Sigmoid colon (tissue), 7 donors: Measurements from ENCODE around the gene SLX4IP. TPM values are rescaled to one million over a fixed set of nuclear protein-coding genes. Genes with fewer than 3 reads are reported as not detected.

ENCODE experiments used
- DNase-seq: peaks from one replicate; pipeline ENCODE4 v3.0.0-alpha.2; 2019
- H3K27ac ChIP-seq, 4 donors: fragments of 200-600 bp; sonication (generic); one replicate each; pipeline ENCODE4 v1.5.1; 2016 to 2019; ENCODE audit warnings: mild to moderate bottlenecking in 1 of 4
- H3K27me3 ChIP-seq, 3 donors: fragments of 200-600 bp; sonication (generic); one replicate each; pipeline ENCODE4 v1.5.1; 2019; ENCODE audit warnings: mild to moderate bottlenecking in 1 of 3
- H3K36me3 ChIP-seq, 4 donors: fragments of 200-600 bp; sonication (generic); one replicate each; pipeline ENCODE4 v1.5.1; 2016 to 2019
- H3K4me1 ChIP-seq, 4 donors: fragments of 200-600 bp; sonication (generic); one replicate each; pipeline ENCODE4 v1.5.1; 2017 to 2019
- H3K4me3 ChIP-seq, 4 donors: fragments of 200-600 bp; sonication (generic); one replicate each; pipeline ENCODE4 v1.5.1; 2017 to 2019; ENCODE audit warnings: mild to moderate bottlenecking in 2 of 4, moderate library complexity in 1 of 4
- H3K9me3 ChIP-seq, 4 donors: fragments of 200-600 bp in 3 of 4; sonication (generic) in 3 of 4; one replicate each; pipeline versions ENCODE4 v1.5.1 to v1.6.1; 2013 to 2019
- EP300 ChIP-seq, 4 donors: sonication (generic); formaldehyde crosslinking; IDR thresholded peaks; one replicate each; pipeline ENCODE4 v1.6.1; 2017; ENCODE audit warnings: antibody characterized with exemption in 4 of 4
- POLR2A ChIP-seq, 2 donors: fragments of 450-650 bp; IDR thresholded peaks; one replicate each; pipeline ENCODE4 v1.6.1; 2016; ENCODE audit warnings: antibody characterized with exemption in 2 of 2, mild to moderate bottlenecking in 2 of 2, moderate library complexity in 2 of 2
- POLR2AphosphoS5 ChIP-seq, 4 donors: sonication (generic); formaldehyde crosslinking; IDR thresholded peaks; one replicate each; pipeline ENCODE4 v1.6.1; 2017; ENCODE audit warnings: antibody characterized with exemption in 4 of 4
- WGBS, 2 donors: extraction: QIAGEN DNeasy Blood & Tissue Kit; methylation state at CpG; one replicate each; pipeline ENCODE4 v1.1.7; 2013; 5-methylcytosine and 5-hydroxymethylcytosine counted together
- intact Hi-C: fragments of 100-400 bp; cut with DNase I; formaldehyde crosslinking; loops from one replicate; pipeline ENCODE4 v1.15.1; 2023
- polyA plus RNA-seq, 3 donors: library from polyadenylated mRNA; stranded (reverse); fragments of 200-250 nt; gene quantifications; one replicate each; pipeline ENCODE4 v1.2.3, GENCODE V29; 2013
- total RNA-seq, 4 donors: library from RNA; depleted of rRNA; stranded (reverse); fragments of >200 nt; gene quantifications; one replicate each; pipeline ENCODE4 v1.1.0, GENCODE V29; 2016
- TF ChIP-seq, protein P1 (sequence below), 4 experiments: fragments of 450-650 bp in 3 of 4; fragments of 200-600 bp in 1 of 4; IDR thresholded peaks; one replicate each; pipeline ENCODE4 v1.5.1; 2016 to 2019; ENCODE audit warnings: antibody characterized with exemption in 4 of 4, mild to moderate bottlenecking in 3 of 4, moderate library complexity in 2 of 4
- donor health status: healthy with polysubstance abuse.
- donor health status: Bipolar disorder and iron deficiency.
- donor health status: healthy.

Gene SLX4IP
- total and polyA plus RNA-seq, 7 donors = 1.2 to 4.2 (median 2.4) TPM

DNA sequence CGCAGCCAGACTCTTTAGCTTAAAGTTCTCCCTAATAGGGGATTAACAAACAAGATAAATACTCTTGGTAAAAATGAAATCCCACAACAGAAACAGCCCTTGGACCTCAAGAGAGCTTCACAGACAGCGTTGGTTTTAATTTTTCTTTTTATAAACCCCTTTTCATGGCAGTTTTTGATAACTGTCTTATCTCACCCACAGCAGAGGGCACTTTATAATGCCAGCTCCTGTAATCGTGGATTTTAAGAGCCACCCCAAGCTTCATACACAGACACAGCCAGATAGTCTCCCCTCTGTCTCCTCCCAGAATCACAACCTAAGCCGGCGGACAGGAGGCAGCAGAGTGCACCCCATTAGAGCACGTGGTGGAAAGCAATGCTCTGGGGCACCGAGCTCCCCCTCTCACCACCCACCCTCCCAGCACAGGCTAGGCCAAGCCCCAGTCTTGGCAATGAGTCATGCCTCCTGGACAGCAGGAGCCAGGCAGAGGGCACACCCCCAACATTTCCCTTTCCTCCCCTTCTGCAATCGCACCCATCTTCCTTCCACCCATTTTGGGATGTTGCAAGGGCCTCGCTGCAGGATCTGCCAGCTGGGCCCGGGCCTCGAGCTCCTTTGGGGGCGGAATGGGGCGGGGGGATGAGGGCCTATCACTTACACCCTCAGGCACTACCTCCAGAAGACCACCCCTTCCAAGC lies 236.3 kb downstream of the SLX4IP start:
- intact Hi-C loops = loop anchor here (2.0 to 5.0 kb wide), 8 partner anchors 19 to 871 kb away; no protein-coding TSS in a partner anchor
- Histone ChIP-seq H3K4me3 (peak overlapping the region; percentile 72 to 99 (median 90)), H3K36me3 (peaks cover 0 to 25% (median 7%) of the 10 kb centered on the region in 4 donors), H3K9me3 (no peaks in the 10 kb centered on the region), H3K4me1 (peaks cover 0 to 58% (median 44%) of the 10 kb centered on the region in 4 donors), H3K27ac (peak overlapping the region; percentile 96 to 99 (median 98)), H3K27me3 (no peaks in the 10 kb centered on the region)
- TF ChIP-seq, protein P1, sequence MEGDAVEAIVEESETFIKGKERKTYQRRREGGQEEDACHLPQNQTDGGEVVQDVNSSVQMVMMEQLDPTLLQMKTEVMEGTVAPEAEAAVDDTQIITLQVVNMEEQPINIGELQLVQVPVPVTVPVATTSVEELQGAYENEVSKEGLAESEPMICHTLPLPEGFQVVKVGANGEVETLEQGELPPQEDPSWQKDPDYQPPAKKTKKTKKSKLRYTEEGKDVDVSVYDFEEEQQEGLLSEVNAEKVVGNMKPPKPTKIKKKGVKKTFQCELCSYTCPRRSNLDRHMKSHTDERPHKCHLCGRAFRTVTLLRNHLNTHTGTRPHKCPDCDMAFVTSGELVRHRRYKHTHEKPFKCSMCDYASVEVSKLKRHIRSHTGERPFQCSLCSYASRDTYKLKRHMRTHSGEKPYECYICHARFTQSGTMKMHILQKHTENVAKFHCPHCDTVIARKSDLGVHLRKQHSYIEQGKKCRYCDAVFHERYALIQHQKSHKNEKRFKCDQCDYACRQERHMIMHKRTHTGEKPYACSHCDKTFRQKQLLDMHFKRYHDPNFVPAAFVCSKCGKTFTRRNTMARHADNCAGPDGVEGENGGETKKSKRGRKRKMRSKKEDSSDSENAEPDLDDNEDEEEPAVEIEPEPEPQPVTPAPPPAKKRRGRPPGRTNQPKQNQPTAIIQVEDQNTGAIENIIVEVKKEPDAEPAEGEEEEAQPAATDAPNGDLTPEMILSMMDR (IDR thresholded peaks at IDR 0.05) = peak; percentile 59 to 72 (median 68)
- TF ChIP-seq POLR2A (IDR thresholded peaks at IDR 0.05) (no peak), POLR2AphosphoS5 (IDR thresholded peaks at IDR 0.05) (peak in 3 of 4 donors; percentile 59 to 80 (median 78)), EP300 (IDR thresholded peaks at IDR 0.05) (no peak)
- 1 to 5% methylated on average over 13 of the region's 13 CpGs for WGBS, 2 donors
- DNase-seq = peak; percentile 97

DNA sequence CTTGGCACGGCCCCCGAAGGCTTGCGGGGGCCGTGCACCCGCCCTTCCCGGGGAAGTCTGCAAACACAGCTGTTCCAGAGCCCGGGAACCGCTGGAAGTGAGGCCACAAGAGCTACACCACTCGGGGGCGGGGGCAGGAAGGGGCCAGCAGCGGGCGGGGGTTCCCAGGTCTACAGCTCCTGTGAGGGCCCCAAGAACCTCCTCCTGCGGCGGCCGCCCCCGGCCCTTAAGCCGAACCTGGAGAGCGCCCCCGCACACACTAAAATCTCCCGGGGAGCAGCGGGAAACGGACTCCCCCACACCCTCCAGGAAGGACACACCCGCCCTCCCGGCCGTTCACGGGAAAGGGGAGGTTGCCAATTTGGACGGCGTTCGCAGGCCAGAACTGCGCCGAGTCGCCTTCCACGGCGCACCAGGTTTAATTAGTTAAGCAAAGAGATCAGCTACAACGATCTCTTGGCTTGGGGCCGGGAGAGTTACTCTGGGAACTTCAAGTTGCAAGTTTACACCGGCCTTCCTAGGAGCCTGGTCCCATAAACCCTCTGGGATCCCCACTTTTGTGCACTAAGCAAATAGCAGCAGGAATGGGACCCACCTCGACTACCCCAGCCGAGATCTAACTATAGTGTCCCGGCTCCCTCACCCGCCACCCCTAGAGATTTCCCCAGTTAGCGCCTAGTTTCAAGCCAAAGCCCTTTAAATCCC lies 237.0 kb downstream of the SLX4IP start:
- Histone ChIP-seq H3K9me3 (no peaks in the 10 kb centered on the region), H3K27me3 (no peaks in the 10 kb centered on the region), H3K27ac (peak overlapping the region; percentile 96 to 99 (median 98)), H3K4me1 (peaks cover 0 to 51% (median 37%) of the 10 kb centered on the region in 4 donors), H3K4me3 (peak overlapping the region; percentile 72 to 99 (median 90)), H3K36me3 (peaks cover 0 to 22% (median 7%) of the 10 kb centered on the region in 4 donors)
- DNase-seq = peak; percentile 90
- TF ChIP-seq POLR2AphosphoS5 (IDR thresholded peaks at IDR 0.05) = peak; percentile 53 to 72 (median 60)
- TF ChIP-seq, protein P1 (IDR thresholded peaks at IDR 0.05) = no peak
- intact Hi-C loops = loop anchor here (2.0 to 5.0 kb wide), 9 partner anchors 19 to 870 kb away; partner anchors contain the start of genes MKKS and SLX4IP
- WGBS, 2 donors = 1% methylated on average over 42 of the region's 42 CpGs

DNA sequence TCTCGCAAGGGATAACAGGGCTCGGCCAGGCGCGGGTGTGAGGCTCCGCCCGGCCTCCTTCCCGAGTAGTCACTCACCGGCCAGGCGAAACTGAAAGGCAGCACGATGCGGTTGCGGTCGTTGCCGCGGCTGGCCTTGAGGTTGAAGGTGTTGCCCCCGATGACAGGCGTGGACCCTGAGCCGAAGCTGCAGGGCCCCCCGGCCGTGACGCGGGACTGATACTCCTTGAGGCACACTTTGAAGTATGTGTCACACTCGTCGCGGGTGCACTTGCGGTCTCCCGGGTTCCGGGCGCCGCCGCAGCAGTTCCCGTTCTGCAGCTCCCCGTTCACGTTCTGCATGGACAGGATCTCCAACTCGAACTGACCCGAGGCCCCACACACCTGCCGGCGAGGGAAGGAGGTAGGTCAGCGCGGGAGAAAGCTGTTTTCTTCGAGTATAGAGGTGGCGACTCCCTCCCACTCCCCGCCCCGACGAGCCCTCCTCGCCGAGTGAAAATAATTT lies 237.6 kb downstream of the SLX4IP start:
- peak; percentile 86 for DNase-seq
- H3K36me3 ChIP-seq = peaks cover 0 to 15% (median 7%) of the 10 kb centered on the region in 4 donors
- 0% methylated on average over 47 of the region's 47 CpGs for WGBS, 2 donors
- TF ChIP-seq, protein P1 (IDR thresholded peaks at IDR 0.05) = no peak
- peak in 2 of 4 donors; percentile 5 to 51 for TF ChIP-seq POLR2AphosphoS5 (IDR thresholded peaks at IDR 0.05)
- peak in 1 of 2 donors; percentile 23 for TF ChIP-seq POLR2A (IDR thresholded peaks at IDR 0.05)
- peak overlapping the region; percentile 72 to 99 (median 90) for H3K4me3 ChIP-seq
- H3K9me3 ChIP-seq = no peaks in the 10 kb centered on the region
- H3K27me3 ChIP-seq = no peaks in the 10 kb centered on the region
- peak overlapping the region; percentile 96 to 99 (median 98) for H3K27ac ChIP-seq
- intact Hi-C loops = loop anchor here (2.0 to 5.0 kb wide), 8 partner anchors 60 to 870 kb away; partner anchors contain the start of genes MKKS and SLX4IP
- H3K4me1 ChIP-seq = peaks cover 0 to 45% (median 32%) of the 10 kb centered on the region in 4 donors

GRCh38 chr20:10673176-10673841 lies 238.2 kb downstream of the SLX4IP start:
- Histone ChIP-seq H3K27me3 (no peaks in the 10 kb centered on the region), H3K9me3 (no peaks in the 10 kb centered on the region), H3K36me3 (peaks cover 0 to 9% (median 5%) of the 10 kb centered on the region in 4 donors), H3K4me3 (peak overlapping the region; percentile 72 to 99 (median 90)), H3K4me1 (peaks cover 0 to 41% (median 29%) of the 10 kb centered on the region in 4 donors), H3K27ac (peak overlapping the region; percentile 96 to 99 (median 98))
- DNase-seq = peak; percentile 73
- WGBS, 2 donors = 0% methylated on average over 73 of the region's 73 CpGs
- no peak for TF ChIP-seq EP300 (IDR thresholded peaks at IDR 0.05)
- TF ChIP-seq POLR2AphosphoS5 (IDR thresholded peaks at IDR 0.05) = no peak
- TF ChIP-seq, protein P1 (IDR thresholded peaks at IDR 0.05) = no peak
- TF ChIP-seq POLR2A (IDR thresholded peaks at IDR 0.05) = no peak
- intact Hi-C loops = loop anchor here (2.0 to 5.0 kb wide), 8 partner anchors 61 to 869 kb away; partner anchors contain the start of genes MKKS and SLX4IP
